Fibroblast of villous mesenchyme (primary cell): Measurements from ENCODE around the gene COPS8. TPM values are rescaled to one million over a fixed set of nuclear protein-coding genes. Genes with fewer than 3 reads are reported as not detected.

Experiments
- DNase-seq: peaks from one replicate; pipeline ENCODE4 v3.0.0-alpha.2; 2010; ENCODE audit warnings: low read depth
- H3K4me3 ChIP-seq: 2 replicates; pipeline ENCODE4 v1.5.1; 2011; ENCODE audit warnings: low read depth, mild to moderate bottlenecking, low read length
- total RNA-seq: library from RNA; depleted of rRNA; stranded (reverse); fragments of >200 nt; gene quantifications from 2 replicates; pipeline ENCODE4 v1.2.3, GENCODE V29; 2012
- TF ChIP-seq, protein P1 (sequence below): IDR thresholded peaks from 2 replicates; pipeline ENCODE4 v1.5.1; 2012; ENCODE audit warnings: low read depth, mild to moderate bottlenecking, low read length; ENCODE audit not compliant: insufficient read depth

The COPS8 gene
- total RNA-seq, 1 donor, result 98.0 TPM

DNA sequence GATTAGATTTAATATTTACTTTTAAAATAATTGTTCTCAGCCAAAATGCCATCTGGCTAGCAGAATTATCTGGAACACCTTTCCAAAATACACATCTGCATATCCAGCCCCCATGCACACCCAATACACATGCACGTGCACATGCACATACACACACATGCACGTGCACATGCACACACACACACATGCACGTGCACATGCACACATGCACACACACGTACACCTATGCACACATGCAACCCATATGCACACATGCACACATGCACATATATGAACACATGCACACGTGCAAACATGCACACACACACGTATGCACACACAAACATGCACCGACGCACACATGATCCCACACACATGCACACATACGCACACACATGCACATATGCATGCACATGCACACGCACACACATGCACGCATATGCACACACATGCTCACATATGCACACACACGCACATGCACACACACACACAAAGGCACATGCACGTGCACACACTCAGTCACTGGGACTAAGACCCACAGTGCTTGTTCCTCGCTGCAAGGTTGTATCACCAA, 53.5 kb downstream of the COPS8 start:
- H3K4me3 ChIP-seq, result no peak overlapping the region
- DNase-seq, result no peak
- TF ChIP-seq, protein P1, sequence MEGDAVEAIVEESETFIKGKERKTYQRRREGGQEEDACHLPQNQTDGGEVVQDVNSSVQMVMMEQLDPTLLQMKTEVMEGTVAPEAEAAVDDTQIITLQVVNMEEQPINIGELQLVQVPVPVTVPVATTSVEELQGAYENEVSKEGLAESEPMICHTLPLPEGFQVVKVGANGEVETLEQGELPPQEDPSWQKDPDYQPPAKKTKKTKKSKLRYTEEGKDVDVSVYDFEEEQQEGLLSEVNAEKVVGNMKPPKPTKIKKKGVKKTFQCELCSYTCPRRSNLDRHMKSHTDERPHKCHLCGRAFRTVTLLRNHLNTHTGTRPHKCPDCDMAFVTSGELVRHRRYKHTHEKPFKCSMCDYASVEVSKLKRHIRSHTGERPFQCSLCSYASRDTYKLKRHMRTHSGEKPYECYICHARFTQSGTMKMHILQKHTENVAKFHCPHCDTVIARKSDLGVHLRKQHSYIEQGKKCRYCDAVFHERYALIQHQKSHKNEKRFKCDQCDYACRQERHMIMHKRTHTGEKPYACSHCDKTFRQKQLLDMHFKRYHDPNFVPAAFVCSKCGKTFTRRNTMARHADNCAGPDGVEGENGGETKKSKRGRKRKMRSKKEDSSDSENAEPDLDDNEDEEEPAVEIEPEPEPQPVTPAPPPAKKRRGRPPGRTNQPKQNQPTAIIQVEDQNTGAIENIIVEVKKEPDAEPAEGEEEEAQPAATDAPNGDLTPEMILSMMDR, result no peak

- H3K4me3 ChIP-seq, result no peak overlapping the region
- TF ChIP-seq, protein P1, result no peak
- peak; percentile 61 for DNase-seq
Measured at GRCh38 chr2:237140689-237141285, 55.1 kb downstream of the COPS8 start.

DNA sequence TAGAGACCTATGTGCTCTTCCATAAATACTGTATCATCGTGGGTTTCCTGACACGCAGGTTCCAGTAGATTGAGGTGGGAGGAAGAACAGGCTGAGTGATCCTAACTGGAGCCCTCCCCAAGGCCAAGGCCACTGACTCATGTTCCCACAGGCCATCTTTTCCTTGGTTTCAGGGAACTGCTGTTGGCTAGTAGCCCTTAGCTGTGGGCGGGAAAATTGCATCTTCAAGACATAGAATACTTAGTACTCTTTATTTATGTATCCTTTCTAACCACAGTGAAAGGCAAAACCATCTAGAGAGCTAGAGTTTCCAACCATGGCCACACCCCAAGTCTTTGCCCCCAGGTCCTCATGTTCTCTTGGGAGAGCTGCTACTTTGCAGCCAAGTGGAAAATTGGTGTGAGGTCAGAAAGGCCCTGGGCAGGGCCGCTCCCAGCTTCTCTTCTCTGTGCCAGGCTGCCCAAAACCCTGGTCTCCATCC, 55.9 kb downstream of the COPS8 start:
- H3K4me3 ChIP-seq, result no peak overlapping the region

DNA sequence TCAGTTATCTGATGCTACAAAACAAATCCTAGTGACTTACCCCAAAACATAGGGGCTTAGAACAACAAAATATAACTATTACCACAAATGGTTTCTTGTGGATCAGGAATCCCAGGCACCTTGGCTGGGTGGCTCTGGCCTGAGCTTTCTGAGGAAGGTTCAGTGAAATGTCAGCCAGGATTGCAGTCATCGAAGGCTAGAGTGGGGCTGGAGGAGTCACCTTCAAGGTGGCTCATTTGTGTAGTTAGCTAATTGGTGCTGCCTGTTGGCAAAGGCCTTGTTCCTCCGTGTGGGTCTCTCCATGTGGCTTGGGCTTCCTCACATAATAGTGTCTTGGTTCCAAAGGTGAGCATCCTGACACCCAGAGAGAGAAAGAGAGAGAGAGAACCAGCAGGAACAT, 57.4 kb downstream of the COPS8 start:
- no peak for DNase-seq
- TF ChIP-seq, protein P1, result no peak
- H3K4me3 ChIP-seq, result no peak overlapping the region

More for the DNA sequence above, 55.9 kb downstream of the COPS8 start:
- TF ChIP-seq, protein P1, result no peak
- DNase-seq, result no peak

GRCh38 chr2:237143676-237144440, 58.2 kb downstream of the COPS8 start:
- no peak overlapping the region for H3K4me3 ChIP-seq
- peak; percentile 82 for DNase-seq
- TF ChIP-seq, protein P1, result no peak

DNA sequence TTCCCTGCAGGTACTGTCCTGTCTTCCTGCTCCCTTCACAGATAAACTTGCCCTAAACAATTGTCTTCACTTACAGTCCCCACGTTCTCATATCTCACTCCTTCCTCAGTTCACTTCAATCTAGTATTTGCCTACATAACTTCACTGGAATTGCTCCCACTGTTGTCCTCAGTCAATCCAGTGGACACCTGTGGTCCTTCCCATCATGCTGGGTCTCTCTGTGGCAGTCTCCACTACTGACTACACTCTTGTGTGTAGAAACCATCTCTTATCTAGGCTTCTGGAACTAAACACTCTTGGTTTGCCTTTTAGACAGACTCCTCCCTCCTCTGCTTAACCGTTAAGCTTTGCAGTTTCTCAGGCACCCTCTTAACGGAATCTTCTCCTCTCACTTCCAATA, 58.8 kb downstream of the COPS8 start:
- H3K4me3 ChIP-seq, result no peak overlapping the region
- TF ChIP-seq, protein P1, result no peak
- DNase-seq, result no peak
